ENCODE measurements around the gene SEMA3G. TPM values are rescaled to one million over a fixed set of nuclear protein-coding genes. Genes with fewer than 3 reads are reported as not detected.

SEMA3G gene
- total and polyA plus RNA-seq, 7 experiments from 2014 or later = 0.10 to 0.24 TPM; not detected in 5

- Mint-ChIP-seq H3K27ac (no peak overlapping the region), H3K9me3 (no peaks in the 10 kb centered on the region), H3K4me1 (peaks cover 0 to 2% (median 0%) of the 10 kb centered on the region in 7 donors), H3K27me3 (no peaks in the 10 kb centered on the region), H3K36me3 (peaks cover 0 to 29% (median 11%) of the 10 kb centered on the region in 5 donors), H3K4me3 (no peak overlapping the region)
- H3K4me1 ChIP-seq (ENCODE audit: control insufficient read depth in 2 of 2, insufficient read depth in 2 of 2, low read length in 2 of 2) = no peaks in the 10 kb centered on the region
- no peak overlapping the region for H3K4me3 ChIP-seq (ENCODE audit: low read length)
- H3K27me3 ChIP-seq (ENCODE audit: control insufficient read depth in 2 of 2, insufficient read depth in 2 of 2, low read length in 2 of 2) = no peaks in the 10 kb centered on the region
- DNase-seq (no peak), ATAC-seq (no peak)
- H3K27ac ChIP-seq (ENCODE audit: low read depth, low read length) = no peak overlapping the region
- ChIA-PET CTCF (no interaction called here), POLR2A (no interaction called here)
- intact Hi-C loops (cut with micrococcal nuclease) = no loop called here
- no peaks in the 10 kb centered on the region for H3K9me3 ChIP-seq (ENCODE audit: control insufficient read depth in 2 of 3, low read length in 3 of 3)
- peaks cover 0 to 73% (median 0%) of the 10 kb centered on the region in 3 experiments for H3K36me3 ChIP-seq (ENCODE audit: control insufficient read depth in 2 of 3, insufficient read depth in 3 of 3, low read length in 3 of 3)
Observed at GRCh38 chr3:52387481-52387880, 57.4 kb downstream of the SEMA3G start.

GRCh38 chr3:52385157-52385556 lies 59.7 kb downstream of the SEMA3G start:
- no peak overlapping the region for H3K27ac ChIP-seq (ENCODE audit: low read depth, low read length)
- H3K4me3 ChIP-seq (ENCODE audit: low read length) = no peak overlapping the region
- Mint-ChIP-seq H3K36me3 (peaks cover 0 to 20% (median 1%) of the 10 kb centered on the region in 5 donors), H3K27me3 (no peaks in the 10 kb centered on the region), H3K27ac (no peak overlapping the region), H3K4me1 (peaks cover 0 to 2% (median 0%) of the 10 kb centered on the region in 7 donors), H3K4me3 (no peak overlapping the region), H3K9me3 (no peaks in the 10 kb centered on the region)
- DNase-seq (no peak), ATAC-seq (no peak)
- no peaks in the 10 kb centered on the region for H3K27me3 ChIP-seq (ENCODE audit: control insufficient read depth in 2 of 2, insufficient read depth in 2 of 2, low read length in 2 of 2)
- intact Hi-C loops (cut with micrococcal nuclease) = no loop called here
- H3K4me1 ChIP-seq (ENCODE audit: control insufficient read depth in 2 of 2, insufficient read depth in 2 of 2, low read length in 2 of 2) = no peaks in the 10 kb centered on the region
- POLR2A ChIA-PET = interaction anchor here (0.5 to 0.6 kb wide), 2 partner anchors 47 to 719 kb away, joined by 3 read pairs; no protein-coding TSS in a partner anchor
- CTCF ChIA-PET = no interaction called here
- peaks cover 0 to 52% (median 0%) of the 10 kb centered on the region in 3 experiments for H3K36me3 ChIP-seq (ENCODE audit: control insufficient read depth in 2 of 3, insufficient read depth in 3 of 3, low read length in 3 of 3)
- H3K9me3 ChIP-seq (ENCODE audit: control insufficient read depth in 2 of 3, low read length in 3 of 3) = no peaks in the 10 kb centered on the region

GRCh38 chr3:52384019-52384761 lies 60.7 kb downstream of the SEMA3G start:
- ATAC-seq (peak; percentile 27), DNase-seq (no peak)
- Histone ChIP-seq H3K4me3 (ENCODE audit: low read length) (no peak overlapping the region), H3K4me1 (ENCODE audit: control insufficient read depth in 2 of 2, insufficient read depth in 2 of 2, low read length in 2 of 2) (no peaks in the 10 kb centered on the region), H3K9me3 (ENCODE audit: control insufficient read depth in 2 of 3, low read length in 3 of 3) (no peaks in the 10 kb centered on the region), H3K36me3 (ENCODE audit: control insufficient read depth in 2 of 3, insufficient read depth in 3 of 3, low read length in 3 of 3) (peaks cover 0 to 44% (median 0%) of the 10 kb centered on the region in 3 experiments), H3K27me3 (ENCODE audit: control insufficient read depth in 2 of 2, insufficient read depth in 2 of 2, low read length in 2 of 2) (no peaks in the 10 kb centered on the region), H3K27ac (ENCODE audit: low read depth, low read length) (no peak overlapping the region)
- no peaks in the 10 kb centered on the region for H3K9me3 Mint-ChIP-seq
- ChIA-PET POLR2A (no interaction called here), CTCF (no interaction called here)
- no peak overlapping the region for H3K4me3 Mint-ChIP-seq
- no peaks in the 10 kb centered on the region for H3K27me3 Mint-ChIP-seq
- intact Hi-C loops (cut with micrococcal nuclease) = no loop called here
- no peak overlapping the region for H3K27ac Mint-ChIP-seq
- H3K4me1 Mint-ChIP-seq = peaks cover 0 to 4% (median 0%) of the 10 kb centered on the region in 7 donors
- peaks cover 0 to 20% (median 0%) of the 10 kb centered on the region in 5 donors for H3K36me3 Mint-ChIP-seq

GRCh38 chr3:52383446-52383845 lies 61.5 kb downstream of the SEMA3G start:
- Mint-ChIP-seq H3K27ac (no peak overlapping the region), H3K27me3 (no peaks in the 10 kb centered on the region), H3K4me1 (peaks cover 0 to 6% (median 0%) of the 10 kb centered on the region in 7 donors), H3K36me3 (peaks cover 0 to 15% (median 0%) of the 10 kb centered on the region in 5 donors), H3K4me3 (no peak overlapping the region), H3K9me3 (no peaks in the 10 kb centered on the region)
- intact Hi-C loops (cut with micrococcal nuclease) = no loop called here
- DNase-seq (no peak), ATAC-seq (no peak)
- Histone ChIP-seq H3K9me3 (ENCODE audit: control insufficient read depth in 2 of 3, low read length in 3 of 3) (no peaks in the 10 kb centered on the region), H3K27me3 (ENCODE audit: control insufficient read depth in 2 of 2, insufficient read depth in 2 of 2, low read length in 2 of 2) (no peaks in the 10 kb centered on the region), H3K4me3 (ENCODE audit: low read length) (no peak overlapping the region), H3K4me1 (ENCODE audit: control insufficient read depth in 2 of 2, insufficient read depth in 2 of 2, low read length in 2 of 2) (no peaks in the 10 kb centered on the region), H3K27ac (ENCODE audit: low read depth, low read length) (no peak overlapping the region), H3K36me3 (ENCODE audit: control insufficient read depth in 2 of 3, insufficient read depth in 3 of 3, low read length in 3 of 3) (peaks cover 0 to 37% (median 0%) of the 10 kb centered on the region in 3 experiments)
- CTCF ChIA-PET = no interaction called here
- POLR2A ChIA-PET = no interaction called here

Other genes starting within 250 kb of the SEMA3G start
- 10 to 100 TPM; 12.6 to 74.3 (median 27.4) TPM for gene ALAS1, start 246.9 kb downstream of the SEMA3G start, total RNA-seq
- gene ALAS1, start 246.9 kb downstream of the SEMA3G start, polyA plus RNA-seq = 10 to 100 TPM; 18.7 to 37.6 TPM
- gene TLR9, start 219.5 kb downstream of the SEMA3G start, total RNA-seq = 1 to 10 TPM in 3 of 5 experiments, under 1 TPM in 2; 0.27 to 2.5 (median 1.6) TPM
- gene TLR9, start 219.5 kb downstream of the SEMA3G start, polyA plus RNA-seq = under 1 TPM in 1 of 2 donors, not detected in 1; 0.16 TPM
- gene TWF2, start 205.9 kb downstream of the SEMA3G start, total RNA-seq = 100 to 1,000 TPM in 1 of 5 experiments, 10 to 100 TPM in 4; 38.7 to 110 (median 63.7) TPM
- gene TWF2, start 205.9 kb downstream of the SEMA3G start, polyA plus RNA-seq = 100 to 1,000 TPM; 104 to 147 TPM
- 10 to 100 TPM; 55.8 to 81.0 (median 74.5) TPM for gene PPM1M, start 199.3 kb downstream of the SEMA3G start, total RNA-seq
- gene PPM1M, start 199.3 kb downstream of the SEMA3G start, polyA plus RNA-seq = 100 to 1,000 TPM in 1 of 2 donors, 10 to 100 TPM in 1; 68.8 to 135 TPM
- gene WDR82, start 166.5 kb downstream of the SEMA3G start, total RNA-seq = 100 to 1,000 TPM; 112 to 161 (median 135) TPM
- gene WDR82, start 166.5 kb downstream of the SEMA3G start, polyA plus RNA-seq = 100 to 1,000 TPM; 127 to 181 TPM
- 10 to 100 TPM; 24.3 to 38.3 (median 32.8) TPM for gene GLYCTK, start 157.3 kb downstream of the SEMA3G start, total RNA-seq
- gene GLYCTK, start 157.3 kb downstream of the SEMA3G start, polyA plus RNA-seq = 10 to 100 TPM in 1 of 2 donors, 1 to 10 TPM in 1; 8.0 to 15.5 TPM
- gene DNAH1, start 128.8 kb downstream of the SEMA3G start, total RNA-seq = 10 to 100 TPM; 32.1 to 69.2 (median 49.0) TPM
- gene DNAH1, start 128.8 kb downstream of the SEMA3G start, polyA plus RNA-seq = 1 to 10 TPM in 1 of 2 donors, under 1 TPM in 1; 0.35 to 1.7 TPM
- 100 to 1,000 TPM in 2 of 5 experiments, 10 to 100 TPM in 3; 86.7 to 116 (median 92.5) TPM for gene BAP1, start 35.1 kb downstream of the SEMA3G start, total RNA-seq
- 10 to 100 TPM; 13.6 to 26.6 TPM for gene BAP1, start 35.1 kb downstream of the SEMA3G start, polyA plus RNA-seq
- gene PHF7, start 34.4 kb downstream of the SEMA3G start, total RNA-seq = 10 to 100 TPM; 13.7 to 18.7 (median 15.5) TPM
- 1 to 10 TPM; 7.6 to 8.9 TPM for gene PHF7, start 34.4 kb downstream of the SEMA3G start, polyA plus RNA-seq
- gene TNNC1, start 8.9 kb upstream of the SEMA3G start, total RNA-seq = 1 to 10 TPM; 2.2 to 8.4 (median 6.5) TPM
- 1 to 10 TPM in 1 of 2 donors, under 1 TPM in 1; 0.73 to 1.5 TPM for gene TNNC1, start 8.9 kb upstream of the SEMA3G start, polyA plus RNA-seq
- 100 to 1,000 TPM in 4 of 5 experiments, 10 to 100 TPM in 1; 86.8 to 210 (median 162) TPM for gene NISCH, start 10.5 kb upstream of the SEMA3G start, total RNA-seq
- gene NISCH, start 10.5 kb upstream of the SEMA3G start, polyA plus RNA-seq = 10 to 100 TPM; 21.4 to 35.0 TPM
- gene STAB1, start 50.2 kb upstream of the SEMA3G start, total RNA-seq = 100 to 1,000 TPM in 1 of 5 experiments, 10 to 100 TPM in 3, under 1 TPM in 1; 0.27 to 122 (median 26.1) TPM
- gene STAB1, start 50.2 kb upstream of the SEMA3G start, polyA plus RNA-seq = not detected
- 10 to 100 TPM in 1 of 5 experiments, 1 to 10 TPM in 4; 2.1 to 23.0 (median 3.9) TPM for gene NT5DC2, start 88.8 kb upstream of the SEMA3G start, total RNA-seq
- gene NT5DC2, start 88.8 kb upstream of the SEMA3G start, polyA plus RNA-seq = 1 to 10 TPM in 1 of 2 donors, not detected in 1; 1.3 TPM
- 10 to 100 TPM in 3 of 5 experiments, 1 to 10 TPM in 2; 5.4 to 11.9 (median 10.7) TPM for gene UQCC5, start 91.5 kb upstream of the SEMA3G start, total RNA-seq
- gene UQCC5, start 91.5 kb upstream of the SEMA3G start, polyA plus RNA-seq = 10 to 100 TPM; 24.3 to 28.2 TPM
- 10 to 100 TPM; 58.4 to 83.8 (median 74.2) TPM for gene PBRM1, start 240.8 kb upstream of the SEMA3G start, total RNA-seq
- gene PBRM1, start 240.8 kb upstream of the SEMA3G start, polyA plus RNA-seq = 100 to 1,000 TPM in 1 of 2 donors, 10 to 100 TPM in 1; 94.0 to 109 TPM
- gene GNL3, start 240.9 kb upstream of the SEMA3G start, total RNA-seq = 100 to 1,000 TPM in 2 of 5 experiments, 10 to 100 TPM in 3; 87.9 to 116 (median 97.2) TPM
- gene GNL3, start 240.9 kb upstream of the SEMA3G start, polyA plus RNA-seq = 10 to 100 TPM; 60.0 to 84.2 TPM